GM12873 (cell line): Measurements from ENCODE around the gene LARP7.

Experiments used
- CTCF ChIP-seq: IDR thresholded peaks from 2 replicates; pipeline ENCODE4 v1.5.1; 2012; ENCODE audit warnings: low read depth, mild to moderate bottlenecking, moderate library complexity, low read length, control low read depth; ENCODE audit not compliant: insufficient read depth; ENCODE audit errors: missing control alignments

LARP7 gene

GRCh38 chr4:112636688-112637551 lies at the start of gene LARP7, which contains the start of gene ZGRF1:
TSS of gene LARP7 (plus strand) at chr4:112637143. CDS start at chr4:112644670, 7,527 bp downstream.
TSS of gene ZGRF1 (minus strand) at chr4:112636909. CDS start at chr4:112633176, 3,733 bp downstream.
- peak; percentile 66 for TF ChIP-seq CTCF

DNA sequence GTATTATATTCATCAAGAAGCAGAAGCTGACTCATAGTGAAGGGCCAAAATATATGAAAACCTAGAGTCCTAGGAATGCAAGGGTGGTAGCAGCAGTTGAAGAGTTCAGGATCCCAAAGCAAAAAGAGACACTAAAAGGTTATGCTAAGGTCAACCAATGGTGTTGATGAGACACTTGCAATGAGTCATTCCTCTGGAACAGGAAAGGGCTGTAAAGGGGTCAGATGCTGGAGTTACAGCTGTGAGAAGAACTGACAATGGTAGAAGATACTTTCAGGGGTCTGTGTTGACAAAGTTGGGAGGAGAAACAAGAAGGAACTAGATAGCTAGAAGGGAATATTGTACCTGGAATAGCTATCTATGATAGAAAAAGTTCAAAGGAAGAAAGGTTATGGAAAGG lies 47.7 kb upstream of the LARP7 start:
- no peak for TF ChIP-seq CTCF

GRCh38 chr4:112591593-112591992 lies 45.4 kb upstream of the LARP7 start:
- TF ChIP-seq CTCF: no peak

DNA sequence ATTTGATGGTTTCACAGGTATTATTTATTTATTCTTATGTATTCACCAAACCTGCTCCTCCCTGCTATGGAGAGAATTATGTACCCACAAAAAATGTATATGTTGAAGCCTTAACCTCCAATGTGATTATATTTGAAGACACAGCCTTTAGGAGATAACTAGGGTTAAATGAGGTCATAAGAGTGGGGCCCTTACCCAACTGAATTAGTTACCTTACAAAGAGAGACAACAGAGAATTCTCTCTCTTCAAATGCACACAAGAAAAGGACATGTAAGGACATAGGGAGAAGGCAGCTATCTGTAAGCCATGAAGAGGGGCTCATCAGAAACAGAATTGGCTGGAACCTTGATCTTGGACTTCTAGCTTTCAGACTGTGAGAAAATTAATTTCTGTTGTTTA lies 44.2 kb upstream of the LARP7 start:
- no peak for TF ChIP-seq CTCF

DNA sequence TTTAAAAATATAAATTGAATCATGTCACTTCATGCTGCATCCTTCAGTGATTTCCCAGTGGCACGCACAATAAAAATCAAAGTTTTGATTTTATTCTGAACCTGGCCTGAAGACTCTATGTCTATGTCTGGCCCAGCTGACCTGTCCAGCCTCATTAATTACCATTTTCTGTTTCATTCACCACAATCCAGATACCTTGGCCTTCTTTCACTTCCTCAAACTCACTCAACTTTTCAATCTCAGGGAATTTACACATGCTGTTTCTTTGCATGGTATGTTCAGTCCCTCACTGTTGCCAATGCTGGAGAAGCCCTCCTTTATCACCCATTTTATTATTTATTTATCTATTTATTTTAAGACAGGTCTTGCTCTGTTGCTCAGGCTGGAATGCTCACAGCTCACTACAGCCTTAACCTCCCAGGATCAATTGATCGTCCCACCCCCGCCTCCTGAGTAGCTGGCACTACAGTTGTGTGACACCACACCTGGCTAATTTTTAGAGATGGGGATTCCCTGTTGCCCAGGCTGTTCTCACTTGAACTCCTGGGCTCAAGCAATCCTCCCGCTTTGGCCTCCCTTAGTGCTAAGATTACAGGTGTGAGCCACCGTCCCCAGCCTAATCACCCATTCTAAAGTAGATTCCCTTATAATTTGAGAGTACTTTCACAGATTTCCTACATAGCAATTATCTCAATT lies 43.4 kb upstream of the LARP7 start:
- no peak for TF ChIP-seq CTCF

DNA sequence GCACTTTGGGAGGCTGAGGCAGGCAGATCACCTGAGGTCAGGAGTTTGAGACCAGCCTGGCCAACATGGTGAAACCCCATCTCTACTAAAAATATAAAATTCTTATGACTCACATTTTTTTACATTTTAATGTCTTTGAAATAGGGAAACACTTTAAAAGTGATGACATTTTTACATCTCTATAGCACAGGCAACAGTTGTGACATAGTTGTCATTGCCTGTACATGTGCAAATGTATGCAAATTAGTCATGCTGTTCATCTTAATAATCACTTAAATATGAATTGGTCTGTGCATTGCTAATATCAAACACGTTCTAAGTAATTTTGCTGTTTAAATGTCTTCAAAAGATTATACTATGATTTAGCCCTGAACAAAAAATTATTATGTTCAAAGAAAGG lies 42.0 kb upstream of the LARP7 start:
- no peak for TF ChIP-seq CTCF

DNA sequence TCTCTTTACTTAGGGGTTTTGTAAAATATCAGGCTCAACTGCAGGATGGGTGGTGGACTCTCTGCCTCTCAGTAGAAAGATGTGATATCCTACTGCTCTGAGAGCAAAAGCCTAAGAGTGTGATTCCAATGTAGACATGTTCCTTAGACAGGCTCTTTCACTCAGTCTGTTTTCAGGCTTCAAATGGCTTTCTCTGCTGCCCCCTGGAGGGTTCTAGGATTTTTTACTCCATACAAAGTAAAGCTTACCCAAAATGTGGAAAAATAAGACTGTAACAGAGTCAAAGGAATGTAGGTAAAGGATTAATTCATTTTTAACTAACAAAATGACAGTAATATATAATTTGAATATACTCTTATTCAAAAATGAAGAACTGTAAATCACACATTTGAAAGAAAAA lies 32.4 kb upstream of the LARP7 start:
- TF ChIP-seq CTCF: peak; percentile 67
